ENCODE results near the gene CRB3.
"Not testable (repeated sequence)": the region's sequence is repeated elsewhere in the genome, so short reads cannot be mapped to it uniquely, and the experiment has no call there.

CRB3 gene

GRCh38 chr19:6489278-6490061 lies 25.4 kb downstream of the CRB3 start:
- in situ Hi-C loops (cut with HindIII; ENCODE audit: low sequenced_read_pairs) = loop anchor here (10.0 kb wide), 1 partner anchor 195 kb away; no protein-coding TSS in a partner anchor

- in situ Hi-C loops (cut with HindIII; ENCODE audit: low sequenced_read_pairs) = loop anchor here (10.0 kb wide), 1 partner anchor 195 kb away; no protein-coding TSS in a partner anchor
Measured at GRCh38 chr19:6490134-6490533, 26.1 kb downstream of the CRB3 start.

GRCh38 chr19:6491802-6492592 lies 27.9 kb downstream of the CRB3 start:
- in situ Hi-C loops (cut with HindIII; ENCODE audit: low sequenced_read_pairs) = loop anchor here (10.0 kb wide), 1 partner anchor 197 kb away; no protein-coding TSS in a partner anchor

GRCh38 chr19:6494438-6495036 lies 30.5 kb downstream of the CRB3 start:
- in situ Hi-C loops (cut with HindIII; ENCODE audit: low sequenced_read_pairs) = loop anchor here (10.0 kb wide), 1 partner anchor 200 kb away; no protein-coding TSS in a partner anchor

GRCh38 chr19:6495947-6496346 lies 31.9 kb downstream of the CRB3 start:
- in situ Hi-C loops (cut with HindIII; ENCODE audit: low sequenced_read_pairs) = loop anchor here (10.0 kb wide), 1 partner anchor 201 kb away; no protein-coding TSS in a partner anchor

- in situ Hi-C loops (cut with HindIII; ENCODE audit: low sequenced_read_pairs) = loop anchor here (10.0 kb wide), 1 partner anchor 204 kb away; no protein-coding TSS in a partner anchor
Measured at GRCh38 chr19:6498294-6499036, 34.4 kb downstream of the CRB3 start.

- in situ Hi-C loops (cut with HindIII; ENCODE audit: low sequenced_read_pairs) = loop anchor here (10.0 kb wide), 1 partner anchor 204 kb away; no protein-coding TSS in a partner anchor
Measured at GRCh38 chr19:6499052-6499790, 35.1 kb downstream of the CRB3 start.

- in situ Hi-C loops (cut with HindIII; ENCODE audit: low sequenced_read_pairs) = no loop called here
Measured at GRCh38 chr19:6500837-6501739, 37.0 kb downstream of the CRB3 start.

GRCh38 chr19:6501740-6502648 lies 37.9 kb downstream of the CRB3 start, which contains the start of gene TUBB4A:
TSS of gene TUBB4A (minus strand) at chr19:6502309. CDS start at chr19:6502212, 97 bp downstream.
- in situ Hi-C loops (cut with HindIII; ENCODE audit: low sequenced_read_pairs) = no loop called here

GRCh38 chr19:6503407-6504201 lies 39.5 kb downstream of the CRB3 start:
- in situ Hi-C loops (cut with HindIII; ENCODE audit: low sequenced_read_pairs) = no loop called here

DNA sequence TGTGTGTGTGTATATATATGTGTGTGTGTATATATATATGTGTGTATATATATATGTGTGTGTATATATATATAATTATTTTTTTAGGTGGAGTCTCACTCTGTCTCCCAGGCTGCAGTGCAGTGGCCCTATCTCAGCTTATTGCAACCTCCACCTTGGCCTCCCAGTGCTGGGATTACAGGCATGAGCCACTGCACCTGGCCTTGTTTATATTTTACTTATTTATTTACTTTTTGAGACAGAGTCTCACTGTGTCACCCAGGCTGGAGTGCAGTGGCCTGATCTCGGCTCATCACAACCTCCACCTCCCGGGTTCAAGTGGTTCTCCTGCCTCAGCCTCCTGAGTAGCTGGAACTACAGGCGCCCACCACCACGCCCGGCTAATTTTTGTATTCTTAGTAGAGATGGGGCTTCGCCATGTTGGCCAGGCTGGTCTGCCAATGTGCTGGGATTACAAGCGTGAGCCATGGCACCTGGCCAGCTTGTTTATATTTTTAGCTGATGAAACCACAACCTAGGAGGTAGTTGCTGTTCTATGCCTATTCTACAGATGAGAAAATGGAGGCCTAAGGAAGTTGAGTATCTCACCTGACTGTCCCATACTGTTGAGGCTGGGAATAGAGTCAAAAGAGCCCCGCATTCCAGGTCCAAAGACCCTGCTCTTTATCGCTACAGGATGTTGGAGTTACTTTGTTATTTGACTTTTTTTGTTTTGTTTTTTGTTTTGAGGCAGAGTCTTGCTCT lies 44.1 kb downstream of the CRB3 start:
- in situ Hi-C loops (cut with HindIII; ENCODE audit: low sequenced_read_pairs) = not testable (repeated sequence)

DNA sequence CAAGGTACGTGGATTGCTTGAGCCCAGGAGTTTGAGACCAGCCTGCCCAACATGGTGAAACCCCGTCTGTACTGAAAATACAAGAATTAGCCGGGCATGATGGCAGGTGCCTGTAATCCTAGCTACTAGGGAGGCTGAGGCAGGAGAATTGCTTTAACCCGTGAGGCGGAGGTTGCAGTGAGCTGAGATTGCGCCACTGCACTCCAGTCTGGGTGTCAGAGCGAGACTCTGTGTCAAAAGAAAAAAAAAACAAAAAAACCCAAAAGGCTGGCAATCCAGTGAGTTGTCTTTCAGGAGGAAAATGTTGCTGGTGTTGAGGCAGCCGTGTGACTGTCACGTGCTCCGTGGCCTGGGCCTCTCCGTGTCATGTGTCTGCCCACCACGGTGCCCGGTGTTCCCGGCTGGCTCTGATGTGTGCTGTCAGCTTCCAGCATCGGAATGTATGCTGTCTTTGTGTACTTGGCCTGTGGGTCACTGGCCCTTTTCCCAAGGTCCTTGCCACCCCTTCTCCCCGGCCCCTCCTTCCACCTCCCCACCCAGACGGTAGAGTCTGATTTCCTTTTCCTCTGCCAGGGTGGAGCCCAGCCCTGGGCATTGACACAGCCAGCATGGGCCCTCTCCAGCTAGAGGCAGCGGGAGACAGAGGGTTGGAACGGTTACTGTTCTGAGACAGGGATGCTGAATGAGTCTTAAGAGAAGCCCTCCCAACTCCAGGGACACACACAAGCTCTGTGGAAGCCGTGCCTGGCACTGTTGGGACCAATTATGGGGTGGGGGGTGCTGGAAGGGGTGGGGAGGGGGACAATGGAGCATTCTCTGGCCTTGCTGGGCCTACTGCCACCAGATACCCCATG lies 45.3 kb downstream of the CRB3 start:
- in situ Hi-C loops (cut with HindIII; ENCODE audit: low sequenced_read_pairs) = no loop called here

- in situ Hi-C loops (cut with HindIII; ENCODE audit: low sequenced_read_pairs) = no loop called here
Measured at GRCh38 chr19:6510618-6511017, 46.5 kb downstream of the CRB3 start.

- in situ Hi-C loops (cut with HindIII; ENCODE audit: low sequenced_read_pairs) = no loop called here
Measured at GRCh38 chr19:6514089-6514488, 50.0 kb downstream of the CRB3 start.

GRCh38 chr19:6514926-6515544 lies 51.0 kb downstream of the CRB3 start:
- in situ Hi-C loops (cut with HindIII; ENCODE audit: low sequenced_read_pairs) = no loop called here
